HEK293 (cell line): ENCODE data around the gene ITGA8.

Experiments
- CTCF ChIA-PET: fragments of 350-600 bp; formaldehyde crosslinking; extraction: SDS; loops from one replicate; lab custom pipeline; 2021; ENCODE audit warnings: antibody characterized with exemption; lab: Yijun Ruan, JAX
- POLR2A ChIA-PET: fragments of 300-600 bp; formaldehyde crosslinking; extraction: SDS; loops from one replicate; lab custom pipeline; 2020; ENCODE audit warnings: antibody characterized with exemption, inconsistent platforms; lab: Yijun Ruan, JAX
- H3K27ac ChIP-seq: fragments of 200-500 bp; sonication (Bioruptor generic); 2 replicates; pipeline ENCODE4 v1.5.1; 2014; ENCODE audit warnings: low read depth, low read length, control low read depth, inconsistent platforms; ENCODE audit errors: extremely low read depth
- H3K36me3 ChIP-seq, 2 experiments: fragments of 200-500 bp in 1 of 2; sonication (Bioruptor generic) in 1 of 2; 1 replicate in 1 of 2; 2 replicates in 1 of 2; pipeline ENCODE4 v1.5.1; 2014 to 2017; ENCODE audit warnings: inconsistent platforms in 2 of 2, low read length in 2 of 2; ENCODE audit not compliant: control insufficient read depth in 2 of 2, insufficient read depth in 1 of 2
- H3K4me1 ChIP-seq: fragments of 200-500 bp; sonication (Bioruptor generic); 2 replicates; pipeline ENCODE4 v1.5.1; 2014; ENCODE audit warnings: mild to moderate bottlenecking, low read length, inconsistent platforms; ENCODE audit not compliant: control insufficient read depth, insufficient read depth
- H3K4me3 ChIP-seq: 2 replicates; pipeline ENCODE4 v1.5.1; 2011; ENCODE audit warnings: low read depth, mild to moderate bottlenecking, control low read depth, low read length, moderate library complexity
- H3K9me3 ChIP-seq: fragments of 200-500 bp; sonication (Bioruptor generic); 2 replicates; pipeline ENCODE4 v1.5.1; 2014; ENCODE audit warnings: low read depth, low read length, inconsistent platforms; ENCODE audit not compliant: control insufficient read depth, insufficient read depth
- FEZF1 ChIP-seq: fragments of 450-650 bp; formaldehyde crosslinking; IDR thresholded peaks from 2 replicates; pipeline ENCODE4 v1.5.1; 2016; ENCODE audit warnings: missing biosample characterization, missing genetic modification characterization
- GFI1B ChIP-seq: fragments of 450-650 bp; formaldehyde crosslinking; IDR thresholded peaks from 2 replicates; pipeline ENCODE4 v1.5.1; 2016; ENCODE audit warnings: missing biosample characterization, missing genetic modification characterization
- SCRT1 ChIP-seq: fragments of 450-650 bp; formaldehyde crosslinking; IDR thresholded peaks from 2 replicates; pipeline ENCODE4 v1.5.1; 2016; ENCODE audit warnings: missing biosample characterization, missing genetic modification characterization, borderline replicate concordance
- ZNF214 ChIP-seq: fragments of 450-650 bp; formaldehyde crosslinking; IDR thresholded peaks from 2 replicates; pipeline ENCODE4 v1.5.1; 2017; ENCODE audit warnings: missing biosample characterization, mild to moderate bottlenecking, missing genetic modification characterization, borderline replicate concordance
- ZNF221 ChIP-seq: fragments of 450-650 bp; formaldehyde crosslinking; IDR thresholded peaks from 2 replicates; pipeline ENCODE4 v1.5.1; 2017; ENCODE audit warnings: missing biosample characterization, missing genetic modification characterization, borderline replicate concordance
- ZNF239 ChIP-seq: fragments of 450-650 bp; formaldehyde crosslinking; IDR thresholded peaks from 2 replicates; pipeline ENCODE4 v1.5.1; 2016; ENCODE audit warnings: missing biosample characterization, missing genetic modification characterization
- ZNF548 ChIP-seq: fragments of 450-650 bp; formaldehyde crosslinking; IDR thresholded peaks from 2 replicates; pipeline ENCODE4 v1.5.1; 2016; ENCODE audit warnings: missing biosample characterization, missing genetic modification characterization
- ZNF677 ChIP-seq: fragments of 450-650 bp; IDR thresholded peaks from 2 replicates; pipeline ENCODE4 v1.5.0; 2018; ENCODE audit warnings: missing biosample characterization, mild to moderate bottlenecking, missing genetic modification characterization, moderate library complexity
- ZSCAN23 ChIP-seq: fragments of 450-650 bp; formaldehyde crosslinking; IDR thresholded peaks from 2 replicates; pipeline ENCODE4 v1.5.1; 2016; ENCODE audit warnings: missing biosample characterization, missing genetic modification characterization
- TF ChIP-seq, protein P1 (sequence below): fragments of 450-650 bp; formaldehyde crosslinking; IDR thresholded peaks from 2 replicates; pipeline ENCODE4 v1.5.1; 2017; ENCODE audit warnings: missing biosample characterization, missing genetic modification characterization
- TF ChIP-seq, protein P2 (sequence below): fragments of 450-650 bp; formaldehyde crosslinking; IDR thresholded peaks from 2 replicates; pipeline ENCODE4 v1.5.1; 2017; ENCODE audit warnings: missing biosample characterization, missing genetic modification characterization
- TF ChIP-seq, protein P3 (sequence below): fragments of 450-650 bp; formaldehyde crosslinking; IDR thresholded peaks from 2 replicates; pipeline ENCODE4 v1.5.1; 2016; ENCODE audit warnings: missing biosample characterization, missing genetic modification characterization
- TF ChIP-seq, protein P4 (sequence below): fragments of 450-650 bp; formaldehyde crosslinking; IDR thresholded peaks from 2 replicates; pipeline ENCODE4 v1.5.1; 2017; ENCODE audit warnings: missing biosample characterization, missing genetic modification characterization

The ITGA8 gene

GRCh38 chr10:15516256-15517085, 203.3 kb downstream of the ITGA8 start:
- no peak overlapping the region for H3K4me3 ChIP-seq
- POLR2A ChIA-PET, result no interaction called here
- no peak for TF ChIP-seq ZNF548
- TF ChIP-seq ZNF221 (tag by site-specific recombination), result no peak
- TF ChIP-seq FEZF1 (tag by site-specific recombination), result no peak
- no peak for TF ChIP-seq ZNF239 (tag by site-specific recombination)
- TF ChIP-seq, protein P1, sequence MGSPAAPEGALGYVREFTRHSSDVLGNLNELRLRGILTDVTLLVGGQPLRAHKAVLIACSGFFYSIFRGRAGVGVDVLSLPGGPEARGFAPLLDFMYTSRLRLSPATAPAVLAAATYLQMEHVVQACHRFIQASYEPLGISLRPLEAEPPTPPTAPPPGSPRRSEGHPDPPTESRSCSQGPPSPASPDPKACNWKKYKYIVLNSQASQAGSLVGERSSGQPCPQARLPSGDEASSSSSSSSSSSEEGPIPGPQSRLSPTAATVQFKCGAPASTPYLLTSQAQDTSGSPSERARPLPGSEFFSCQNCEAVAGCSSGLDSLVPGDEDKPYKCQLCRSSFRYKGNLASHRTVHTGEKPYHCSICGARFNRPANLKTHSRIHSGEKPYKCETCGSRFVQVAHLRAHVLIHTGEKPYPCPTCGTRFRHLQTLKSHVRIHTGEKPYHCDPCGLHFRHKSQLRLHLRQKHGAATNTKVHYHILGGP (tag by site-specific recombination), result no peak
- H3K36me3 ChIP-seq, result no peaks in the 10 kb centered on the region
- H3K4me1 ChIP-seq, result peaks cover 12% of the 10 kb centered on the region
- CTCF ChIA-PET, result interaction anchor here (0.6 to 1.6 kb wide), 3 partner anchors 69 to 203 kb away, joined by 3 to 7 read pairs (median 3); partner anchors contain the start of gene ITGA8
- no peak overlapping the region for H3K27ac ChIP-seq
- no peaks in the 10 kb centered on the region for H3K9me3 ChIP-seq

DNA sequence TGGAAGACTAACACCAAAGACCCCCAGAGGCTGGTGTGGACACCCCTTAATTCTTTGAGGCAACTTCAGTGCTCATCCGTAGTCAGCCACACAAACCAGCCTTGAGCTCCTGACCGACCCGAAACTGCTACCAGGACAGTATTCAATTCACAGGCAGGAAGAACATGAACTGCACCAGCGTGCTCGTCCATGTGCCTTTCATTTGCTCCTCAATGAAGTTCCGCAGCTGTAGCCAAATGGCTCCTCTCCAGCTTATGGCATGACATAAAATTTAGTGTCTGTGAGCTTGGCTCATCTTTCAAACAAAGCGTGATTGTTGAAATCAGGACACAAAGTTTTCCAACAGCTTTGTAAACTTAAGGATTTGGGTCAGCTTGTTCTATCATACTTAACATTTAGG, 204.5 kb downstream of the ITGA8 start:
- H3K36me3 ChIP-seq, result no peaks in the 10 kb centered on the region
- H3K4me3 ChIP-seq, result no peak overlapping the region
- H3K27ac ChIP-seq, result no peak overlapping the region
- no peaks in the 10 kb centered on the region for H3K9me3 ChIP-seq
- ChIA-PET POLR2A (interaction anchor here (0.6 kb wide), 1 partner anchor 420 kb away, joined by 3 read pairs; no protein-coding TSS in a partner anchor), CTCF (interaction anchor here (0.6 to 1.5 kb wide), 3 partner anchors 11 to 82 kb away, joined by 3 to 6 read pairs (median 5); no protein-coding TSS in a partner anchor)
- peaks cover 12% of the 10 kb centered on the region for H3K4me1 ChIP-seq
- TF ChIP-seq, protein P1 (tag by site-specific recombination), result no peak
- TF ChIP-seq, protein P2, sequence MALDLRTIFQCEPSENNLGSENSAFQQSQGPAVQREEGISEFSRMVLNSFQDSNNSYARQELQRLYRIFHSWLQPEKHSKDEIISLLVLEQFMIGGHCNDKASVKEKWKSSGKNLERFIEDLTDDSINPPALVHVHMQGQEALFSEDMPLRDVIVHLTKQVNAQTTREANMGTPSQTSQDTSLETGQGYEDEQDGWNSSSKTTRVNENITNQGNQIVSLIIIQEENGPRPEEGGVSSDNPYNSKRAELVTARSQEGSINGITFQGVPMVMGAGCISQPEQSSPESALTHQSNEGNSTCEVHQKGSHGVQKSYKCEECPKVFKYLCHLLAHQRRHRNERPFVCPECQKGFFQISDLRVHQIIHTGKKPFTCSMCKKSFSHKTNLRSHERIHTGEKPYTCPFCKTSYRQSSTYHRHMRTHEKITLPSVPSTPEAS (tag by site-specific recombination), result no peak
- TF ChIP-seq ZSCAN23 (tag by site-specific recombination), result no peak

DNA sequence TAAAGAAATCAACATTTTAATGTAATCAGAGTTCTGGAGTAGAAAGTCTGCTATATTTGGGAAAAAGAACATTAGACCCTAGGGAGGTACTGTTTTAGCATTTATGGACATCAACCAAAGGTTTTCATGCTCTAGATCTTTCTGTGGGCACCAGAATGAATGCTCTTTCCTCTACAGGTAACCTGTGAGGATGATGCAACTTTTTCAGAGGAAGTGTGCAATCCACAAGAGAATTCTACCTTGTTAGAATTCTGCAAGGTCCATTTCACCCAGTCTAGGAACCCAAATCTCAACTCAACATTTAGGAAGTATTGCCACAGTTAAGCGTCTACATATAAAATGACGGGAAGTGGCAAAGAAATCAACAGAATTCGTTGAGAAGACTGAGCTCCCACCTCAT, 208.8 kb downstream of the ITGA8 start:
- CTCF ChIA-PET, result no interaction called here
- H3K9me3 ChIP-seq, result no peaks in the 10 kb centered on the region

More for the DNA sequence above, 208.8 kb downstream of the ITGA8 start:
- no peaks in the 10 kb centered on the region for H3K36me3 ChIP-seq
- no peak for TF ChIP-seq GFI1B (tag by site-specific recombination)
- TF ChIP-seq SCRT1 (tag by site-specific recombination), result no peak
- TF ChIP-seq, protein P3, sequence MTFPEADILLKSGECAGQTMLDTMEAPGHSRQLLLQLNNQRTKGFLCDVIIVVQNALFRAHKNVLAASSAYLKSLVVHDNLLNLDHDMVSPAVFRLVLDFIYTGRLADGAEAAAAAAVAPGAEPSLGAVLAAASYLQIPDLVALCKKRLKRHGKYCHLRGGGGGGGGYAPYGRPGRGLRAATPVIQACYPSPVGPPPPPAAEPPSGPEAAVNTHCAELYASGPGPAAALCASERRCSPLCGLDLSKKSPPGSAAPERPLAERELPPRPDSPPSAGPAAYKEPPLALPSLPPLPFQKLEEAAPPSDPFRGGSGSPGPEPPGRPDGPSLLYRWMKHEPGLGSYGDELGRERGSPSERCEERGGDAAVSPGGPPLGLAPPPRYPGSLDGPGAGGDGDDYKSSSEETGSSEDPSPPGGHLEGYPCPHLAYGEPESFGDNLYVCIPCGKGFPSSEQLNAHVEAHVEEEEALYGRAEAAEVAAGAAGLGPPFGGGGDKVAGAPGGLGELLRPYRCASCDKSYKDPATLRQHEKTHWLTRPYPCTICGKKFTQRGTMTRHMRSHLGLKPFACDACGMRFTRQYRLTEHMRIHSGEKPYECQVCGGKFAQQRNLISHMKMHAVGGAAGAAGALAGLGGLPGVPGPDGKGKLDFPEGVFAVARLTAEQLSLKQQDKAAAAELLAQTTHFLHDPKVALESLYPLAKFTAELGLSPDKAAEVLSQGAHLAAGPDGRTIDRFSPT (tag by site-specific recombination), result no peak
- TF ChIP-seq ZNF214, result no peak
- TF ChIP-seq, protein P4, sequence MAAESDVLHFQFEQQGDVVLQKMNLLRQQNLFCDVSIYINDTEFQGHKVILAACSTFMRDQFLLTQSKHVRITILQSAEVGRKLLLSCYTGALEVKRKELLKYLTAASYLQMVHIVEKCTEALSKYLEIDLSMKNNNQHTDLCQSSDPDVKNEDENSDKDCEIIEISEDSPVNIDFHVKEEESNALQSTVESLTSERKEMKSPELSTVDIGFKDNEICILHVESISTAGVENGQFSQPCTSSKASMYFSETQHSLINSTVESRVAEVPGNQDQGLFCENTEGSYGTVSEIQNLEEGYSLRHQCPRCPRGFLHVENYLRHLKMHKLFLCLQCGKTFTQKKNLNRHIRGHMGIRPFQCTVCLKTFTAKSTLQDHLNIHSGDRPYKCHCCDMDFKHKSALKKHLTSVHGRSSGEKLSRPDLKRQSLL, result no peak
- no peak for TF ChIP-seq ZNF677 (tag by site-specific recombination)
- H3K4me3 ChIP-seq, result no peak overlapping the region
- H3K27ac ChIP-seq, result no peak overlapping the region
- POLR2A ChIA-PET, result no interaction called here
- no peaks in the 10 kb centered on the region for H3K4me1 ChIP-seq
